Tibial nerve (tissue), 4 donors: ENCODE measurements around the gene OPCML. TPM values are rescaled to one million over a fixed set of nuclear protein-coding genes. Genes with fewer than 3 reads are reported as not detected.

Experiments used
- DNase-seq, 2 donors: peaks; one replicate each; pipeline ENCODE4 v3.0.0-alpha.2; 2019; ENCODE audit warnings: low spot score in 2 of 2
- H3K27ac ChIP-seq, 4 donors: fragments of 200-600 bp; sonication (generic) in 3 of 4; one replicate each; pipeline ENCODE4 v1.5.1; 2017 to 2019; ENCODE audit warnings: mild to moderate bottlenecking in 1 of 4
- H3K27me3 ChIP-seq, 2 donors: fragments of 200-600 bp; sonication (generic) in 1 of 2; one replicate each; pipeline versions ENCODE4 v1.5.1 to v1.6.0; 2017 to 2019
- H3K36me3 ChIP-seq, 3 donors: fragments of 200-600 bp; sonication (generic); one replicate each; pipeline ENCODE4 v1.5.1; 2018 to 2019
- H3K4me1 ChIP-seq, 4 donors: fragments of 200-600 bp; sonication (generic) in 3 of 4; one replicate each; pipeline ENCODE4 v1.5.1; 2017 to 2019
- H3K4me3 ChIP-seq, 4 donors: fragments of 200-600 bp; sonication (generic) in 3 of 4; one replicate each; pipeline ENCODE4 v1.5.1; 2017 to 2019; ENCODE audit warnings: mild to moderate bottlenecking in 1 of 4, moderate library complexity in 1 of 4
- H3K9me3 ChIP-seq, 4 donors: fragments of 200-600 bp; sonication (generic) in 3 of 4; one replicate each; pipeline ENCODE4 v1.5.1; 2017 to 2019
- CTCF ChIP-seq, 5 experiments: fragments of 200-600 bp in 3 of 5; fragments of 450-650 bp in 2 of 5; sonication (generic) in 3 of 5; IDR thresholded peaks; one replicate each; pipeline ENCODE4 v1.5.1; 2016 to 2019; ENCODE audit warnings: antibody characterized with exemption in 5 of 5, mild to moderate bottlenecking in 3 of 5, moderate library complexity in 2 of 5
- EP300 ChIP-seq, 2 donors: sonication (generic); formaldehyde crosslinking; IDR thresholded peaks; one replicate each; pipeline ENCODE4 v1.6.1; 2017; ENCODE audit warnings: antibody characterized with exemption in 2 of 2, mild to moderate bottlenecking in 1 of 2
- POLR2A ChIP-seq, 2 donors: fragments of 450-650 bp; IDR thresholded peaks; one replicate each; pipeline ENCODE4 v1.6.1; 2017; ENCODE audit warnings: antibody characterized with exemption in 2 of 2, mild to moderate bottlenecking in 2 of 2, moderate library complexity in 2 of 2
- WGBS, 2 donors: methylation state at CpG; one replicate each; pipeline ENCODE4 v1.1.5; 2018; 5-methylcytosine and 5-hydroxymethylcytosine counted together
- total RNA-seq, 4 donors: library from RNA; depleted of rRNA; stranded (reverse); fragments of >200 nt; gene quantifications; one replicate each; pipeline ENCODE4 v1.1.0, GENCODE V29; 2016

Gene OPCML
- total RNA-seq, 4 donors from 2014 or later: 1.0 to 10.8 (median 1.9) TPM

GRCh38 chr11:133015457-133015856, 516.8 kb downstream of the OPCML start:
- 77 to 78% methylated on average over 1 of the region's 1 CpG for WGBS, 2 donors
- Histone ChIP-seq H3K4me1 (no peaks in the 10 kb centered on the region), H3K9me3 (no peaks in the 10 kb centered on the region), H3K36me3 (no peaks in the 10 kb centered on the region), H3K4me3 (no peak overlapping the region), H3K27ac (no peak overlapping the region), H3K27me3 (no peaks in the 10 kb centered on the region)
- no peak for DNase-seq
- no peak for TF ChIP-seq POLR2A (IDR thresholded peaks at IDR 0.05)
- no peak for TF ChIP-seq EP300 (IDR thresholded peaks at IDR 0.05)
- no peak for TF ChIP-seq CTCF (IDR thresholded peaks at IDR 0.05)

- Histone ChIP-seq H3K4me1 (no peaks in the 10 kb centered on the region), H3K27me3 (no peaks in the 10 kb centered on the region), H3K4me3 (no peak overlapping the region), H3K27ac (no peak overlapping the region), H3K36me3 (no peaks in the 10 kb centered on the region), H3K9me3 (no peaks in the 10 kb centered on the region)
- 69 to 76% methylated on average over 5 of the region's 5 CpGs for WGBS, 2 donors
- no peak for DNase-seq
- TF ChIP-seq POLR2A (IDR thresholded peaks at IDR 0.05) (no peak), CTCF (IDR thresholded peaks at IDR 0.05) (no peak), EP300 (IDR thresholded peaks at IDR 0.05) (no peak)
Observed at GRCh38 chr11:133014337-133014736, 518.0 kb downstream of the OPCML start.

- H3K4me3 ChIP-seq: no peak overlapping the region
- no peaks in the 10 kb centered on the region for H3K27me3 ChIP-seq
- no peak for TF ChIP-seq CTCF (IDR thresholded peaks at IDR 0.05)
- no peaks in the 10 kb centered on the region for H3K36me3 ChIP-seq
- no peaks in the 10 kb centered on the region for H3K4me1 ChIP-seq
- 95 to 98% methylated on average over 4 of the region's 4 CpGs for WGBS, 2 donors
- no peak overlapping the region for H3K27ac ChIP-seq
- H3K9me3 ChIP-seq: no peaks in the 10 kb centered on the region
- no peak for DNase-seq
Observed at GRCh38 chr11:133012803-133013202, 519.5 kb downstream of the OPCML start.

GRCh38 chr11:133011604-133012003, 520.7 kb downstream of the OPCML start:
- Histone ChIP-seq H3K4me1 (no peaks in the 10 kb centered on the region), H3K4me3 (no peak overlapping the region), H3K9me3 (no peaks in the 10 kb centered on the region), H3K27ac (no peak overlapping the region), H3K36me3 (no peaks in the 10 kb centered on the region), H3K27me3 (no peaks in the 10 kb centered on the region)
- 73 to 78% methylated on average over 2 of the region's 2 CpGs for WGBS, 2 donors
- TF ChIP-seq POLR2A (IDR thresholded peaks at IDR 0.05) (no peak), EP300 (IDR thresholded peaks at IDR 0.05) (no peak), CTCF (IDR thresholded peaks at IDR 0.05) (no peak)
- DNase-seq: no peak

GRCh38 chr11:133007027-133007584, 525.2 kb downstream of the OPCML start:
- WGBS, 2 donors: 76 to 83% methylated on average over 2 of the region's 2 CpGs

More at GRCh38 chr11:133007027-133007584, 525.2 kb downstream of the OPCML start:
- TF ChIP-seq POLR2A (IDR thresholded peaks at IDR 0.05) (no peak), CTCF (IDR thresholded peaks at IDR 0.05) (no peak), EP300 (IDR thresholded peaks at IDR 0.05) (no peak)
- Histone ChIP-seq H3K4me3 (no peak overlapping the region), H3K36me3 (no peaks in the 10 kb centered on the region), H3K4me1 (no peaks in the 10 kb centered on the region), H3K27me3 (no peaks in the 10 kb centered on the region), H3K27ac (no peak overlapping the region), H3K9me3 (no peaks in the 10 kb centered on the region)
- no peak for DNase-seq
